Panc1 (cell line): ENCODE measurements around the gene RBKS. TPM values are rescaled to one million over a fixed set of nuclear protein-coding genes. Genes with fewer than 3 reads are reported as not detected.
A peak's percentile ranks its signal among the peaks of the same experiment; 100 is the strongest.

Experiments used
- ATAC-seq: fragments of 200-7000 bp; cut with Tn5 transposase; 2 replicates; pipeline ENCODE4 v1.9.1; 2020; ENCODE audit warnings: mild to moderate bottlenecking, moderate library complexity
- BruUV-seq: library from RNA; stranded (reverse); fragments of 400-500 nt; replicated peaks from 2 replicates; lab custom pipeline; 2021; lab: Mats Ljungman, UMichigan
- CTCF ChIA-PET: fragments of 300-600 bp; sonication (Branson Sonifier 250); formaldehyde crosslinking; loops from one replicate; lab custom pipeline; 2022; ENCODE audit warnings: antibody characterized with exemption; lab: Charles Lee
- POLR2A ChIA-PET: fragments of 300-600 bp; sonication (Branson Sonifier 250); formaldehyde crosslinking; loops from one replicate; lab custom pipeline; 2022; ENCODE audit warnings: antibody characterized with exemption; lab: Charles Lee
- DNase-seq: peaks from one replicate; pipeline ENCODE4 v3.0.0-alpha.2; 2010; ENCODE audit warnings: low read depth, low spot score
- H3K27ac ChIP-seq: 2 replicates; pipeline ENCODE4 v1.5.1; 2011; ENCODE audit warnings: mild to moderate bottlenecking, low read length, inconsistent platforms
- H3K27me3 ChIP-seq: fragments of 200-500 bp; sonication (Bioruptor generic); 2 replicates; pipeline ENCODE4 v1.6.0; 2014; ENCODE audit warnings: low read length, inconsistent platforms; ENCODE audit not compliant: control insufficient read depth, insufficient read depth
- H3K36me3 ChIP-seq: fragments of 200-500 bp; sonication (Bioruptor generic); 2 replicates; pipeline ENCODE4 v1.5.1; 2014; ENCODE audit warnings: inconsistent platforms, mild to moderate bottlenecking, low read length, moderate library complexity; ENCODE audit not compliant: control insufficient read depth, insufficient read depth
- H3K4me1 ChIP-seq: 2 replicates; pipeline ENCODE4 v1.5.1; 2011; ENCODE audit warnings: inconsistent platforms, mild to moderate bottlenecking, low read length, moderate library complexity; ENCODE audit not compliant: control insufficient read depth, insufficient read depth
- H3K4me3 ChIP-seq, 2 experiments: 2 replicates each; pipeline ENCODE4 v1.5.1; 2011 to 2012; ENCODE audit warnings: low read depth in 2 of 2, low read length in 2 of 2, mild to moderate bottlenecking in 2 of 2, inconsistent platforms in 1 of 2, moderate library complexity in 1 of 2
- H3K9me3 ChIP-seq: fragments of 200-500 bp; sonication (Bioruptor generic); 2 replicates; pipeline ENCODE4 v1.5.1; 2014; ENCODE audit warnings: low read depth, mild to moderate bottlenecking, inconsistent platforms, low read length, moderate library complexity; ENCODE audit not compliant: control insufficient read depth, insufficient read depth
- POLR2AphosphoS5 ChIP-seq: IDR thresholded peaks from 2 replicates; pipeline ENCODE4 v1.6.1; 2012; ENCODE audit warnings: mild to moderate bottlenecking, low read depth, low read length, moderate library complexity
- SIN3A ChIP-seq: IDR thresholded peaks from 2 replicates; pipeline ENCODE4 v1.6.1; 2012; ENCODE audit warnings: low read depth, mild to moderate bottlenecking, low read length, moderate library complexity, borderline replicate concordance; ENCODE audit not compliant: insufficient read depth
- TCF7L2 ChIP-seq: IDR thresholded peaks from 2 replicates; pipeline ENCODE4 v1.6.1; 2011; ENCODE audit warnings: mild to moderate bottlenecking, low read depth, low read length, inconsistent platforms
- in situ Hi-C: cut with HindIII; loops from 2 replicates; pipeline ENCODE4 v1.10.0; 2016; ENCODE audit warnings: low sequenced_read_pairs, low pct_unique_long_range_greater_than_20kb
- intact Hi-C: fragments of 100-400 bp; cut with micrococcal nuclease; formaldehyde crosslinking; loops from one replicate; pipeline ENCODE4 v1.10.0; 2022; ENCODE audit not compliant: unreplicated experiment
- total RNA-seq: library from RNA; stranded (reverse); gene quantifications from one replicate; pipeline ENCODE4 v1.2.1, GENCODE V29; 2021; ENCODE audit not compliant: unreplicated experiment
- TF ChIP-seq, protein P1 (sequence below): fragments of 450-650 bp; IDR thresholded peaks from 2 replicates; pipeline ENCODE4 v1.5.1; 2017; ENCODE audit warnings: mild to moderate bottlenecking
- TF ChIP-seq, protein P2 (sequence below), 2 experiments: IDR thresholded peaks; 2 replicates each; pipeline ENCODE4 v1.6.1; 2011 to 2012; ENCODE audit warnings: low read depth in 2 of 2, control low read depth in 1 of 2, low read length in 1 of 2, mild to moderate bottlenecking in 1 of 2, moderate library complexity in 1 of 2; ENCODE audit not compliant: insufficient read depth in 1 of 2

The RBKS gene
- total RNA-seq, 1 experiment from 2014 or later, result 2.2 TPM

DNA sequence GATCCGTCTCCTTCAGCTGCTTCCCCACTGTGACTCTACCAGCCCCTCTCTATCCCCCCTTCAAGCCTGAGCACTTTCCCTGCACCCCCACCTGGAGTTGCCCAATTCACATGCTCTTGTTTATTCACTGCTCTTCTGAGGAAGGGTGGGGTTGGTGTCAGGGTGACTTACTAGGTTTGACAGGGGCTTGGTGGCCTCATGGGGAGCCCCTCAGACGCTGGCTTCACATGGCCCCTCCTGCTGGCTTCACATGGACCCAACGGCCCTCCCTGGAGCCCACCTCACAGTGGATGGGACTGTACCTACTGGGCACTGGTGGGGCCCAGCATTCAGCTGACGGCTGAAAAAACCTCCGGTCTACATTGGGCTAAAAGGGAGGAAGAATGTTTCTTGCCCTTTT, 135.4 kb downstream of the RBKS start:
- BruUV-seq, result no TSS peak
- no peak overlapping the region for H3K4me3 ChIP-seq
- peaks cover 9% of the 10 kb centered on the region; the same call in 1 of the 2 replicates for H3K4me1 ChIP-seq
- DNase-seq (no peak), ATAC-seq (no peak)
- H3K9me3 ChIP-seq, result no peaks in the 10 kb centered on the region
- POLR2A ChIA-PET, result no interaction called here
- TF ChIP-seq TCF7L2, result no peak
- TF ChIP-seq, protein P1, sequence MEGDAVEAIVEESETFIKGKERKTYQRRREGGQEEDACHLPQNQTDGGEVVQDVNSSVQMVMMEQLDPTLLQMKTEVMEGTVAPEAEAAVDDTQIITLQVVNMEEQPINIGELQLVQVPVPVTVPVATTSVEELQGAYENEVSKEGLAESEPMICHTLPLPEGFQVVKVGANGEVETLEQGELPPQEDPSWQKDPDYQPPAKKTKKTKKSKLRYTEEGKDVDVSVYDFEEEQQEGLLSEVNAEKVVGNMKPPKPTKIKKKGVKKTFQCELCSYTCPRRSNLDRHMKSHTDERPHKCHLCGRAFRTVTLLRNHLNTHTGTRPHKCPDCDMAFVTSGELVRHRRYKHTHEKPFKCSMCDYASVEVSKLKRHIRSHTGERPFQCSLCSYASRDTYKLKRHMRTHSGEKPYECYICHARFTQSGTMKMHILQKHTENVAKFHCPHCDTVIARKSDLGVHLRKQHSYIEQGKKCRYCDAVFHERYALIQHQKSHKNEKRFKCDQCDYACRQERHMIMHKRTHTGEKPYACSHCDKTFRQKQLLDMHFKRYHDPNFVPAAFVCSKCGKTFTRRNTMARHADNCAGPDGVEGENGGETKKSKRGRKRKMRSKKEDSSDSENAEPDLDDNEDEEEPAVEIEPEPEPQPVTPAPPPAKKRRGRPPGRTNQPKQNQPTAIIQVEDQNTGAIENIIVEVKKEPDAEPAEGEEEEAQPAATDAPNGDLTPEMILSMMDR, result no peak
- TF ChIP-seq SIN3A, result no peak
- TF ChIP-seq, protein P2, sequence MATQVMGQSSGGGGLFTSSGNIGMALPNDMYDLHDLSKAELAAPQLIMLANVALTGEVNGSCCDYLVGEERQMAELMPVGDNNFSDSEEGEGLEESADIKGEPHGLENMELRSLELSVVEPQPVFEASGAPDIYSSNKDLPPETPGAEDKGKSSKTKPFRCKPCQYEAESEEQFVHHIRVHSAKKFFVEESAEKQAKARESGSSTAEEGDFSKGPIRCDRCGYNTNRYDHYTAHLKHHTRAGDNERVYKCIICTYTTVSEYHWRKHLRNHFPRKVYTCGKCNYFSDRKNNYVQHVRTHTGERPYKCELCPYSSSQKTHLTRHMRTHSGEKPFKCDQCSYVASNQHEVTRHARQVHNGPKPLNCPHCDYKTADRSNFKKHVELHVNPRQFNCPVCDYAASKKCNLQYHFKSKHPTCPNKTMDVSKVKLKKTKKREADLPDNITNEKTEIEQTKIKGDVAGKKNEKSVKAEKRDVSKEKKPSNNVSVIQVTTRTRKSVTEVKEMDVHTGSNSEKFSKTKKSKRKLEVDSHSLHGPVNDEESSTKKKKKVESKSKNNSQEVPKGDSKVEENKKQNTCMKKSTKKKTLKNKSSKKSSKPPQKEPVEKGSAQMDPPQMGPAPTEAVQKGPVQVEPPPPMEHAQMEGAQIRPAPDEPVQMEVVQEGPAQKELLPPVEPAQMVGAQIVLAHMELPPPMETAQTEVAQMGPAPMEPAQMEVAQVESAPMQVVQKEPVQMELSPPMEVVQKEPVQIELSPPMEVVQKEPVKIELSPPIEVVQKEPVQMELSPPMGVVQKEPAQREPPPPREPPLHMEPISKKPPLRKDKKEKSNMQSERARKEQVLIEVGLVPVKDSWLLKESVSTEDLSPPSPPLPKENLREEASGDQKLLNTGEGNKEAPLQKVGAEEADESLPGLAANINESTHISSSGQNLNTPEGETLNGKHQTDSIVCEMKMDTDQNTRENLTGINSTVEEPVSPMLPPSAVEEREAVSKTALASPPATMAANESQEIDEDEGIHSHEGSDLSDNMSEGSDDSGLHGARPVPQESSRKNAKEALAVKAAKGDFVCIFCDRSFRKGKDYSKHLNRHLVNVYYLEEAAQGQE (IDR thresholded peaks at IDR 0.05; ENCODE audit: insufficient read depth in 1 of 2, low read depth in 2 of 2, low read length in 1 of 2), result no peak
- TF ChIP-seq POLR2AphosphoS5, result no peak
- intact Hi-C loops (loop anchor here (1.0 kb wide), 1 partner anchor 641 kb away; no protein-coding TSS in a partner anchor), in situ Hi-C loops (no loop called here)
- H3K27me3 ChIP-seq, result no peaks in the 10 kb centered on the region
- H3K36me3 ChIP-seq, result no peaks in the 10 kb centered on the region
- H3K27ac ChIP-seq, result no peak overlapping the region
- CTCF ChIA-PET, result interaction anchor here (0.6 kb wide), 1 partner anchor 31 kb away, joined by 3 read pairs; no protein-coding TSS in a partner anchor

DNA sequence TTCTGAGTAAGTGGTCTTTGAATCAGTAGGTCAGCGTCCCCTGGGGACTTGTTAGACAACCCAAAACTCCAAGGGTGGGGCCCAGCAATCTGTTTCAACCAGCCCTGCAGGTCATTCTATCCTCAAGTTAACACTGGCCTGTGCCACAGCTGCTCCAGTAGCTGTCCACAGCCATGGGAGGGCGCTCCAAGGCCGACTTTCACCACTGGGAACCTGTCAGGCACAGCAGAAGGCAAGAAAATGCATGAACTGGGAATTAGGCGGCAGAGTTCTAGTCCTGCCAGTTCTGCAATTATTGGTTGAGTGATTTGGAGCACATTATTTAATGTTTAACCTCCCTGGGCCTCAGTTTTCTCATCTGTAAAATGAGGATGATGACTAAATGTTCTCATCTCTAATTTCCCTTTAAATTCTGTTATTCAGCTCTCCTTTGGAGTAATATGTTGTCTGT, 136.0 kb downstream of the RBKS start:
- Histone ChIP-seq H3K4me3 (no peak overlapping the region), H3K36me3 (no peaks in the 10 kb centered on the region), H3K27ac (no peak overlapping the region), H3K27me3 (no peaks in the 10 kb centered on the region), H3K4me1 (peaks cover 9% of the 10 kb centered on the region; the same call in 1 of the 2 replicates), H3K9me3 (no peaks in the 10 kb centered on the region; the same call in 1 of the 2 replicates)
- in situ Hi-C loops (no loop called here), intact Hi-C loops (loop anchor here (1.0 kb wide), 1 partner anchor 642 kb away; no protein-coding TSS in a partner anchor)
- DNase-seq, result peak; percentile 74
- POLR2A ChIA-PET, result no interaction called here
- TF ChIP-seq, protein P2 (IDR thresholded peaks at IDR 0.05; ENCODE audit: insufficient read depth in 1 of 2, low read depth in 2 of 2, low read length in 1 of 2), result no peak
- TF ChIP-seq, protein P1, result peak; percentile 93
- TF ChIP-seq TCF7L2, result no peak
- CTCF ChIA-PET, result interaction anchor here (0.6 kb wide), 1 partner anchor 30 kb away, joined by 3 read pairs; no protein-coding TSS in a partner anchor
- peak; percentile 94 for ATAC-seq
- BruUV-seq, result no TSS peak
